NCI-H2171 treated with DMSO at 0.1 percent for 48 hours (cell line): ENCODE data around the gene KLHL3.
"Not testable (repeated sequence)": the region's sequence is repeated elsewhere in the genome, so short reads cannot be mapped to it uniquely, and the experiment has no call there.

Source experiments
- DNase-seq: peaks from one replicate; lab custom pipeline; 2025; lab: John Stamatoyannopoulos, UW

KLHL3 gene

GRCh38 chr5:137668637-137669036 lies 67.3 kb downstream of the KLHL3 start:
- no peak for DNase-seq

GRCh38 chr5:137667341-137667740 lies 68.5 kb downstream of the KLHL3 start:
- no peak for DNase-seq

- no peak for DNase-seq
These were observed 69.0 kb downstream of the KLHL3 start for GRCh38 chr5:137666901-137667300.

GRCh38 chr5:137666461-137666850 lies 69.4 kb downstream of the KLHL3 start:
- no peak for DNase-seq

DNA sequence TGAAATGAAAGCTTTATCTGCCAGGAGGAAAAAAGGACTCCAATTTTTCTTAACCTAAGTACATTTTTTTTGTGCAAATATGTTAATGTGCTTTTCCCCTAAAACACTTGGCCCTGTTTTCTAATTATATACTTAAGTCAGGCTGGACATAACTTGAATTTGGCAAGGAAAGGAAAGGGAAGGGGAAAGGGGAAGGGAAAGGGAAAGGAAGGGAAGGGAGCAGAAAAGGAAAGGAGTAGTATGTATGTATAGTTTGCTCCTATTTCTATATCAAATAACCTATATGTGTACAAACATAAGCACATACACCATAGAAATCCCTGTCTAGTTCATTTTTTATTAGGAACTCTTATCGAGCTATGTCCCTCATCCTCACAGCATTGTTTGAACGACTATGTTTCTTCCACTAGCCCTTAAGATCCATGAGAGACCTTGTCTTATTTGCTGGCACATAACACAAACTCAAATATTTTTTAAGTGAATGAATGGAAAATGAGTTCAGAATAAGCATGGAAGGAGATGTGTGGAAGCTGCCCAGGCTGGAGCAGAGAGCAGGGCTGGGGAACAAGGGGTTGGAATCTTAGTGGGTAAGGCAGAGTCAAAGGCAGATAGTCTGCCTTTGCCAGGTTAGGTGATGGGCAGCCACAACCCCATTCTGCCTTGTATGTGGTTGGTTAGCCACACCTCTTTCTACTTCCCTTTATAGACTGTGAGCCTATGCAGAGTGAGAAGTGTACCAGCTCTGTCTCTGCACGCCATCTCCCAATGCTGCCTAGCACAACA lies 70.0 kb downstream of the KLHL3 start:
- no peak for DNase-seq

GRCh38 chr5:137660349-137660817 lies 75.5 kb downstream of the KLHL3 start:
- DNase-seq = peak; percentile 56

GRCh38 chr5:137659209-137659608 lies 76.7 kb downstream of the KLHL3 start:
- DNase-seq = no peak

- no peak for DNase-seq
These were observed 77.6 kb downstream of the KLHL3 start for GRCh38 chr5:137658324-137658723.

- DNase-seq = no peak
These were observed 78.8 kb downstream of the KLHL3 start for GRCh38 chr5:137657073-137657472.

DNA sequence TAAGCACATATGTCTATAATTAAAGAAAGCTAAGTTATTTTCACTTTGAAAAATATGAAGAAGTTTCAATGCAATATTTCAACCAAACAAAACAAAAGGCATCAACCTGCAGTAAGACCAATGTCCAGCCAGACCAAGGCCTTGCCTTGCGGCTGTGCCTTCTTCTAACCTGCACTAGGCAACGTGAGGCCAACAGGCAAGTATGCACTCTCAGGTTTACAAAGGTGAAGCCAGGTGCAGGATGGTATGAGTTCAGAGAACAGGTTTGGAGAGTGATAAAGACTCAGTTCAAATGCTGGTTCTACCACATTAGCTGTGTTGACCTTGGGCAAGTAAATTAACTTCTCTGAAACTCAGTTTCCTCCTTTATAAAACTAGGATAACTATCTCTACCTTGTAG lies 79.3 kb downstream of the KLHL3 start:
- no peak for DNase-seq

- no peak for DNase-seq
These were observed 84.9 kb downstream of the KLHL3 start for GRCh38 chr5:137651022-137651421.

GRCh38 chr5:137649228-137649935 lies 86.5 kb downstream of the KLHL3 start:
- DNase-seq = peak; percentile 32

GRCh38 chr5:137648361-137648760 lies 87.5 kb downstream of the KLHL3 start:
- DNase-seq = no peak

DNA sequence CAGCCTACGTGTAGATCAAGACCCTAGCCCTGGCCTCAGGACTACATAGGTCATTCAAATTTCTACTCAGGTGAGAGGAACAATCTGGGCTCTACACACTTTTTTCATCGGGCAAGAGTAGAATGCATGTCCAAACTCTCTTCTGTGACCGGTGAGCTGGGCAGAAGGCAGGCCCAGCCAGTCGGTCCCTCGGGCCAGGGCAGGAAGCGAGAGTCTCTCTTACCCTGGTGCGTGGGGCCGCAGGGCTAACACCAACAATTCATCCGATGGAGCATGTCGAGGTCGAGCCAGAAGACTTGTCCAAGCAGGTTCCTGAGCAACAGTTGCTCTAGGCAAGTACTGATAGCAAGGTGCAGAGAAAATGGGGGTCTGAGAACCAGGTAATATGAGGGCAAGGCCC lies 88.5 kb downstream of the KLHL3 start:
- DNase-seq = no peak

DNA sequence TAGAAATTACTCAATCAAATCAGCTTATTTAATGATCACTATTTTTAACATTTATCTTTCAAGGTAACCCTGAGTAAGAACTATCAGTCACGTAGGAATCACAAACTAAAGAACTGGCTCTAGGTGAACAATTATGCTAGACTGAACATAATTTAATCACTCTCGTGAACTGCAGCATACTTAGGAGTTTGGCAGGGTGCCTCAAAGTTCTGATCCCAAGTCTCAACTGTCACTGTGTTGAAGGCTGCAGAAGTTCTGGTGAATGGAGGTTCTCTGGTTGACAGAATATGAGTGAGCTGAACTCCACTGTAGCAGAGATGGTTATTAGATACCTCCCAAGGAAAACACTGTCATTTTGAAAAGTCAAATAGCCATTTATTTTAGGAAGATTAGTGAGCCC lies 89.1 kb downstream of the KLHL3 start:
- DNase-seq = no peak

GRCh38 chr5:137643081-137643480 lies 92.8 kb downstream of the KLHL3 start:
- DNase-seq = not testable (repeated sequence)

- no peak for DNase-seq
These were observed 93.8 kb downstream of the KLHL3 start for GRCh38 chr5:137642091-137642490.

GRCh38 chr5:137641148-137641547 lies 94.7 kb downstream of the KLHL3 start:
- peak; percentile 3 for DNase-seq

GRCh38 chr5:137639645-137640044 lies 96.2 kb downstream of the KLHL3 start:
- peak; percentile 25 for DNase-seq

GRCh38 chr5:137638841-137639240 lies 97.0 kb downstream of the KLHL3 start:
- DNase-seq = no peak

DNA sequence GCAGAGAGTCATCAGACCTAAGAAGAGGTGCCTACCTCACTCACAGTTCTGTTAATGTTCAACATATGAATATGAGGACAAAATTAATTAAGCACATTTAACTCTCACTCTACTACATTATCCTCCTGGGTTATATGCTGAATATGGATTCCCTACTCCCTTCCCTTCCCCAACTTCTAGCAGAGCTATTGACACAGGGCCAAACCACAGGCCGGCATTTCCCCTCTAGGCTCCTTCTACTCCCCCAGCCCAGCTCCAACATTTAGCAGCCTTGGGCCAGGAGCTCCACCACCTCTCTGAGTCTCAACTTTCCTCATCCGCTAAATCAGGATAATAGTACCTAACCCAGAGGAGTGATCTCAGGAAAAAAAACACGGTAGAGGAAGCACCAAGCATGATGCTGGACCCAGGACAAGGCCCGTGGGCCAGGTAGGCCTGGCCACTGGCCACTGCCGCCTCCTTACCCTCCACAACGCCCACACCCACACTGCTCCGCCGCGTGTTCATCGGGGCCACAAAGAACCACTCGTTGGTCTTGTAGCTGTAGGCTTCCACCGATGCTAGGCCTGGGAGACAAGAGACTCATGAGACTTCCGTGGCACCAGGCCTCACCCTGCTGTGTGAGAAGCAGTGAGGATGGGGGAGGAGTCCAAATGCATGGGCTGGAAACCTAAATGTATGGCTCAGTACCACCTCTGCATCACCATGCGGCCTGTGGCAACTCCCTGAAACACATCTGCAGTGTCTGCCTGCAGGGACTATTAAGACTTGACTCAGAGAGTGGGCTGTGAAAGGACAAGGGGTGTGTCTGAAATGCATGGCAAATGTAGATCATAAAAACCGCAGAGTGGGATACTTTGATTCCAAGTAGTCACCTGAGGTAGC lies 98.8 kb downstream of the KLHL3 start:
- no peak for DNase-seq

DNA sequence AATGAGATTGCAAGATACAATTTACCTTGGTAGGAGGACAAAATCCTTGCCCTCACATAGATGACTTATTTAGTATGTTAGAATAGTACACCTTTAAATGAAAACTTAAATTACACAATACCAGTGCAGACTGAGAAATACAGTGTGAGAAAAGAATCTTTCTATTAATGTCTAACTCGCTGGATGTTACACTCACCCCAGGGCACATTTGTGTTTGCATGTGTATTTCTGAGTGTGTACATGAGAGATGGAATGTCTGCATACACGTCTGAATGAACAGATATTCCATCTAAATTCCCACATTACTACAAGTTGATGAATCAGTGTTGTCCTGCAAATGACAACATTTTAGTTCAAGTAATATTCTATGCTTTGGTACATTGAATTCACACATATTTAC lies 99.8 kb downstream of the KLHL3 start:
- DNase-seq = no peak
